PFSK-1 (cell line): ENCODE data around the gene LIPA.

Experiments
- FOXP2 ChIP-seq: optimal IDR thresholded peaks from 2 replicates; pipeline ENCODE3; 2011; ENCODE audit warnings: borderline replicate concordance, control low read depth, inconsistent platforms; ENCODE audit not compliant: insufficient read depth; ENCODE audit errors: extremely low read length, extremely low read depth
- POLR2AphosphoS5 ChIP-seq: IDR thresholded peaks from 2 replicates; pipeline ENCODE4 v1.6.1; 2012; ENCODE audit warnings: low read depth, mild to moderate bottlenecking, control low read depth, low read length, moderate library complexity
- REST ChIP-seq, 2 experiments: IDR thresholded peaks; 2 replicates each; pipeline versions ENCODE4 v1.6.1 to v1.8.0; 2011 to 2012; ENCODE audit warnings: low read depth in 2 of 2, low read length in 2 of 2, control low read depth in 1 of 2, inconsistent platforms in 1 of 2, mild to moderate bottlenecking in 1 of 2, moderate library complexity in 1 of 2; ENCODE audit not compliant: insufficient read depth in 1 of 2
- SIN3A ChIP-seq: IDR thresholded peaks from 2 replicates; pipeline ENCODE4 v1.6.1; 2012; ENCODE audit warnings: mild to moderate bottlenecking, low read length, moderate library complexity, borderline replicate concordance; ENCODE audit not compliant: insufficient read depth
- TAF1 ChIP-seq: IDR thresholded peaks from 2 replicates; pipeline ENCODE4 v1.6.1; 2012; ENCODE audit warnings: low read length, control low read depth, borderline replicate concordance; ENCODE audit not compliant: insufficient read depth

The LIPA gene

DNA sequence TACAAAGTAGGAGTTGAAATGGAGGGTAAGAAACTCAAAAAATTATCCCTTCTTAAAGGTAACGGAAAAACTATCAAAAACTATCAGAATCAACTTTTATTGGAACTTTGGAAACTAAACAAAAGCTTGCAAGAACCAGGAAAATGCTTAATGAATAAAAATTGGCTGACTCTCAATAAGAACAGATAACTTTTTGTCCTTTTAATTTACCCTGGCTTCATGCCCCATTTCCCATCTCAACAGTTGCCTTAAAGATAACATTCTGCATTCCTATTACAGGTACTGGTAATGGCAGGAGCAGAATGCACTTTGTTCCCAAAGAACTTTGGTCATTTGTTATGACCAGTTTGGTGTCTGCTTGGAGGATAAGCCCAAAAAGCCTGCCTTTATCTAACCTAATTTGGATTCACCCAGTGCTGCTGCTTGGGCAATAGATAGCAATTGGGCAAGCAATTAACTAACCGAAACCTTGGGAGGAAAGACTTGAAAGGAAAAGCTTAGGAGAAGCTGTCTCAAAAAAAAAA lies 62.3 kb downstream of the LIPA start:
- no peak for TF ChIP-seq POLR2AphosphoS5
- no peak for TF ChIP-seq FOXP2
- no peak for TF ChIP-seq REST (IDR thresholded peaks at IDR 0.05; ENCODE audit: insufficient read depth in 1 of 2, low read depth in 2 of 2, low read length in 2 of 2)
- TF ChIP-seq SIN3A = no peak
- no peak for TF ChIP-seq TAF1

GRCh38 chr10:89185658-89186057 lies 65.9 kb downstream of the LIPA start:
- no peak for TF ChIP-seq FOXP2
- TF ChIP-seq POLR2AphosphoS5 = no peak
- TF ChIP-seq REST (IDR thresholded peaks at IDR 0.05; ENCODE audit: insufficient read depth in 1 of 2, low read depth in 2 of 2, low read length in 2 of 2) = no peak
- TF ChIP-seq SIN3A = no peak
- TF ChIP-seq TAF1 = no peak

GRCh38 chr10:89184638-89185037 lies 66.9 kb downstream of the LIPA start:
- no peak for TF ChIP-seq TAF1
- no peak for TF ChIP-seq SIN3A
- no peak for TF ChIP-seq REST (IDR thresholded peaks at IDR 0.05; ENCODE audit: insufficient read depth in 1 of 2, low read depth in 2 of 2, low read length in 2 of 2)
- no peak for TF ChIP-seq POLR2AphosphoS5

- TF ChIP-seq REST (IDR thresholded peaks at IDR 0.05; ENCODE audit: insufficient read depth in 1 of 2, low read depth in 2 of 2, low read length in 2 of 2) (no peak), SIN3A (no peak), TAF1 (no peak), FOXP2 (no peak), POLR2AphosphoS5 (no peak)
These were observed 68.0 kb downstream of the LIPA start for GRCh38 chr10:89183571-89183970.

DNA sequence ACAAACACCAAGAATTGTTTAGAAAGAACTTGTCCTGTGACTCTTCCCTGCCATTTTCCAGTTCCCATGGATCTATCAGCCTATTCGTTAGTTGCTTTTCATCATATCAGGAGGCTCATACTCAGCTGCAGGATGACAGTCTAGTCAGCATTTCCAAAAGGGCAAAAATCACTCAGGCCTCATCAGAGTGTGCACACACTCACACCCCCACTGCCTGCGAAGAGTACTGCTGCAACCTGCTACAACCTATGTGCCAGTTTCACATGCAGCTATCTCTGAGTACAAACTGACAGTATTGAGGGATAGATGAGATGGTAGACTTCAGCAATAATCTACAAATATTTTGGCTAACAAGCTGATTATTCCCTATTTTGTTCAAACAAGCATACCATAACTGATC lies 68.7 kb downstream of the LIPA start:
- TF ChIP-seq POLR2AphosphoS5 = no peak
